HG03103 (cell line): Measurements from ENCODE around the gene MAP7.
"Not testable (repeated sequence)": the region's sequence is repeated elsewhere in the genome, so short reads cannot be mapped to it uniquely, and the experiment has no call there.

Experiments used
- ATAC-seq: cut with Tn5 transposase; IDR thresholded peaks from one replicate; pipeline ENCODE4 v1.9.1; 2021; ENCODE audit warnings: low read depth; ENCODE audit not compliant: unreplicated experiment

Gene MAP7

DNA sequence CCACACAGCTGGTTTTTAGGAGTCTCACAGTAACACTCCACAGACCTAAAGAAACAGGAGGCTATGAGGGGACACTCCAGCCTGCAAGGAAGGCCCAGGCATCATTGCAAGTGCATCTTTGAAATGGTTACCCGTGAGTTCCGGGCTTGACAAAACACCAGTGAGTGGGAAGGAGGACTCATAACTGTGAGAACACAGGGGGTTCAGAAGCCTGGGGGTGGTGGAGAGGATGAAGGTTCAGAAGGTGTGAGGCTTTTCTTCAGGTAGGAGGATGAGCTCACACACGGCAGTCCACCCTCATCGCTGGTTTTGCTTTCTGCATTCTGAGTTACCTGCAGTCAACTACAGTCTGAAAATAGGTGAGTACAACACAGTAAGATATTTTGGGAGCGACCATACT lies 39.9 kb downstream of the MAP7 start:
- ATAC-seq, result no peak

- no peak for ATAC-seq
Measured at GRCh38 chr6:136508725-136509392, 41.4 kb downstream of the MAP7 start.

DNA sequence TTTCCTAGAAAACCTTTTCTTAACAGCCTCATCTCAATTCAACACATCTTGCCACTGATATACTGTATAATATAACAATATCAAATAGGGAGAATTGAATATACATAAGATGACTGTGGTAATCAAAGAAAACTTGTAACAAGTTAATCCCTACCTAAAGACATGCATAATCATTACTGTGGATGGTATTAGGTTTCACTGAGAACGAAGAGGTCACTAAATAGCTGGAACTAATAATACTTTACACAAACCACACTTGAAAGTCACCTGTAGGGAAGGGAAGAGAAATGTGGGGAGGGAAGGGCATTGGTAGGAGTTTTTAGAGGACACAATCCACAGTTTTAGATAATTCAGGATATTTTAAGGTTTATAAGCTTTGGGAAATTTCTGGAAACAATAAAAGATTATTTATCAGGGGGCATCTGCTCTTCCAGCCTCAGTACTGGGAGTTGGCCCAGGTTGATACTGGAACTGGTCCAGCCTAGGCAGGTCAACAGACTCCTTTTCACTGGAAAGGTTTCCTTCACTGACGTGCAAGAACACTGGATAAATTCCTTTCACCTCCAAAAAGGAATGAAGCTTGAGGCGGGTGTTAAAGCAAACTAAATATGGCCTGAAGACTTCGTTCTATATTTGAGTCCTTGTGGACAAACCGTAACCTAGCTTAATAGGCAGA lies 44.0 kb downstream of the MAP7 start:
- ATAC-seq, result no peak

GRCh38 chr6:136503303-136504029 lies 46.8 kb downstream of the MAP7 start:
- no peak for ATAC-seq

DNA sequence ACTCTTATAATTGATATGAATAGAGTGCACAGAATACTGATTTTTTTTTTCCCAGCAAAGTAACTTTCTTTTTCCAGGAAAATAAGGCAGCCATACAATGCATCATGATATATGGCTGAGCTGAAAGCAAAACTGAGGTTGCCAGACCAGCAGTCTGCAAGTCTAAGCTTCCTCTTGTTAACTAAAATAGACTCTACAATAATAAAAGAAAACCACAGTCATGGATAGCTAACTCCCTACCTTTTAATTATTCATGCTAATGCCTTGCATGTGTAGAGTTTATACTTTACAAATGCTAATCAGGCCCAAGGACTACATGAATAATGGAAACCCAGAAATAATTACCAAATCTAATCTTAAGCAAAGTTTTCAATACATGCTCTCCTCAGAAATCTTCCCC lies 47.4 kb downstream of the MAP7 start:
- no peak for ATAC-seq

GRCh38 chr6:136501514-136501913 lies 48.7 kb downstream of the MAP7 start:
- ATAC-seq, result no peak

DNA sequence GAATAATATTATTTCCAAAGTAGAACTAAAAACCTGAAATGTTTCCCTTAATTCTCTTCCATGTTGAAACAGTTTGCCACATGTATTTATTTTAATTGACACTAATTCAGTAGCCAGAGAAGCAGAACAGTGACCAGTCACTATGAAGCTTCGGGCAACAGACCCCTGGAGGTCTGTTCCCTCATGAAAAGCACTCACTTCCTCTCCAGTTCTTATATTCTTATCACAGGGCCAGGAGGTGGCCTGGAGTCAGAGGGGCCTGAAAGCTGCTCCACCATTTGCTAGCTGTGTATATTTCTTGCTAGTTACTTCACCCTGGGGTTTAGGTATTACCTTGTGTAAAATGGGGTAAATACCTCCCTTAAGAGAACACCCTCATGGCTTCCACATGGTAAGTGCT lies 49.1 kb downstream of the MAP7 start:
- no peak for ATAC-seq

DNA sequence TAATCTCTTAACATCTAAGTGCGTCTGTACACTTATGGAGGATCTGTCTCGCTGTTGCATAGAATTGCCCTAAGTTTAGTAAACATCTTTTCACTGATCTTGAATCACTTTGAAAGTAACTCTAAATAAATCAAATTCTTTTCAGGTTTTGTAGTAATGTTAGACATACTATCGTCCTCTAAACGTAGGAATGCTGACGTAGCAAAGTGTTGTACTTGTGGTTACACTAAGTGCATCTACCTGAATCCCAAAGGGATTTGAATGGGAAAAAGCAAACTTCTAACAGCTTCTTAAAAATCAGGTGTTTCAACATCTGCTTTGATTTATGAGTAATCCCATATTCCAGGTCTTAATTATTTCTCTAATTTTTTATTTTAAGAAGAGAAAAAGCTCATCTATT lies 49.8 kb downstream of the MAP7 start:
- no peak for ATAC-seq

- ATAC-seq, result no peak
Measured at GRCh38 chr6:136499370-136499769, 50.9 kb downstream of the MAP7 start.

- not testable (repeated sequence) for ATAC-seq
Measured at GRCh38 chr6:136496449-136496848, 53.8 kb downstream of the MAP7 start.

GRCh38 chr6:136494710-136495109 lies 55.5 kb downstream of the MAP7 start:
- ATAC-seq, result no peak

DNA sequence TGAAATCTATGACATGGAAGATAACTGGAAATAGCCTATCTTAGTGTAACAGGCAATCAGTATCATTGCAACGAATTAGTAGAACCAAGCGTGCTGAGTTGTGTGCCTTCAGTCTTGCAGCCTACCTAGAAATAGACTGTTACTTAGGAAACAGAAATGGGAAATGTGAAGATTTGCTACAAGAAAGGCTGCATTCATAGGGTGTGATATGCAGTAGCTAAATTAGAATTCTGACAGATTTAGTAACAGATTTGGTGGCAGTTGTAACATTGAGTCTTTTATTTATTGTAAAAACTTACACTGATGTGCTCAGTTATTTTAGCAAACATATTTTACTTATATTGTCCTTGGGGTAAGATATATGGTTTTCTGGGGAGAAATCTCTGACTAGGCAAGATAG lies 56.2 kb downstream of the MAP7 start:
- ATAC-seq, result no peak

GRCh38 chr6:136492409-136492808 lies 57.8 kb downstream of the MAP7 start:
- ATAC-seq, result no peak

DNA sequence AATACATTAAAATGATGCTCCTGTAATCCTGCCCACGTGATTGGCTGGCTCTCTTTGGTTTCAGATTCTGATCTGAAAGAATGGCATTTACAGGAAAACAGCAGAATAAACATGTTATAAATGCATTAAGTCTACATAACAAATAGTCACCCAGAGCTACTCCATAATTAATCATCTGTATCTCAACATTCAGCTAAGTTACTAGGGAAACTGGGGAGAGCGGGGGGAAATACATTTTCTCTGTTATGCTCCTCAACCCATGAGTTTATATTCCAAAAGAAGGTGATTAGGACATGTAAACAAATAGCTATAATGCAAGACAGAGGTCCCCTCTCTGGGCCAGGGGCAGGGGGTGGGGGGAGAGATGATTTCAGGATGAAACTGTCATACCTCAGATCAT lies 58.5 kb downstream of the MAP7 start:
- ATAC-seq, result no peak

DNA sequence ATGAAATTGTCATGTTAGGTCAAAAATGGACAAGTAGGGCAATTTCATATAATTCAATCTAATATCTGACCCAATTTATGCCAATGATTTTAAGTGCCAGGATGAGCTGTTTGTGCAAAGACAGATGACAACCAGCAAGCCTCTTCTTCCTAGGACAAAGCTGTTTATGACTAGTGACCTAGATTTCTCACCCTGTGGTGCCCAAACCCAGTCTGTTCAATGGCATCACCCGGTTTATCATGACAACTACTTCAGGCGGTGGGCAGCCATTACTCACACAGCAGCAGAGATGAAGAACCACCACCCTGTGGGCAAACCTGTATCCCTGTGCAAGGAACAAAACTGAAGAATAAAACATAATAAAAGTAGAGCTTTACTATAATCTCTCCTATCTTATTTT lies 59.0 kb downstream of the MAP7 start:
- no peak for ATAC-seq

DNA sequence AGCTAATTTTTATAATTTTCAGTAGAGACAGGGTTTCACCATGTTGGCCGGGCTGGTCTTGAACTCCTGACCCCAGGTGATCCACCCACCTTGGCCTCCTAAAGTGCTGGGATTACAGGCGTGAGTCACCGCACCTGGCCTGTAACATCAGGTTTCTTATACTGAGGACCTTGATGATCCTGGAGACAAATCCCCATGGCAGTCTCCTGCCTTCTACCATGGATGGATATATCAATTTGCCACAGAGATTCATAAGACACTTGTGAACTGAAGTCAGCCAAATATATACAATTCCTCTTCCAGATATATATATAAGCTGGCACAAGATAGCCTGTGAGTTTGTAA lies 60.6 kb downstream of the MAP7 start:
- ATAC-seq, result not testable (repeated sequence)

DNA sequence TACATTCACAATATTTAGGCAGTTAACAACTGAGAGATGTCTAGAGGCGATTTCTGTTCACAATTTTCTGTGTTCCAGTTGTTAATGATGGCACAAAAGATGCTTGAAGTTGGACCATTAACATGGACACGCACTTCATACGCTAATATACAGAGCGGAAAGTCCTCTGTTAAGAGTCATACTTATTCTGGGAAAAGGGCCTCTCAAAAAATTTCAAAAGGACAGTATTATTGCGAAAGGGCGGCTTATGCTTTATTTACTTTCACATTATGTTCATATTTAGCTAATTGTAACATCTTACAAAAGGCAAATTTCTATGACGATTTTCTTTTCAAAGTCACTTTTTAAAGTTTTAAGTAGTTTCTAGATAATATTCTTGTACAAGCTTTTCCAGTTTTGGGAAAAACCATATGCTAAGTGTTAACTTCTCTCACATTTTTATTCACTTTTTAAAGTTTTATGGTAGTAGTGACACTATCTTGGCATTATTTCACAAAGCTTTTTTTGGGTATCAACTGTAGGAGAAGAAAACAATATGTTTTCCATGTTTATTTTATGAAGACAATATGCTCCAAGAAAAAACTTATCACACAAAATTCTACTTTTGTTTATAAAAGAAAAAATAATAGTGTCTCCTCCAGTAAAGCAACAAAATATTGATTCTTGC lies 62.3 kb downstream of the MAP7 start:
- no peak for ATAC-seq

GRCh38 chr6:136486357-136486756 lies 63.9 kb downstream of the MAP7 start:
- no peak for ATAC-seq

DNA sequence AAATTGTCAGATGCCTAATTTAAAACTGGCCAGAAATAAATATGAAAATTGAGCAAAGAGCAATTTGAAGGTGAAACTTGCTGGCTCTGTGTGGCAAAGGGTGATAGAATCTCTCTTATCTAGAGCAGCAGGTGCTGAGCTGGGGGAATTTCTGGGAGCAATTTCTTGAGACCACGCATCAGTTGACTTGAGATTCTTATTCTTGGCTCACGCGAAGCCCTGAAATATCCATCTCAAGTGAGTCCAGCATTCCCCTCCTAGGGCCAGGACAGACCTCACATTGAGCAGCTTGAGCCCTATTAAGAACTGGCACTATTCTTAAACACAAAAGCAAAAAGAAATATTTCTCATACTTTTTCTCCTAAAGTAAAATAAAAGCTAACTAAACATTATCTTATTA lies 66.3 kb downstream of the MAP7 start:
- ATAC-seq, result no peak

DNA sequence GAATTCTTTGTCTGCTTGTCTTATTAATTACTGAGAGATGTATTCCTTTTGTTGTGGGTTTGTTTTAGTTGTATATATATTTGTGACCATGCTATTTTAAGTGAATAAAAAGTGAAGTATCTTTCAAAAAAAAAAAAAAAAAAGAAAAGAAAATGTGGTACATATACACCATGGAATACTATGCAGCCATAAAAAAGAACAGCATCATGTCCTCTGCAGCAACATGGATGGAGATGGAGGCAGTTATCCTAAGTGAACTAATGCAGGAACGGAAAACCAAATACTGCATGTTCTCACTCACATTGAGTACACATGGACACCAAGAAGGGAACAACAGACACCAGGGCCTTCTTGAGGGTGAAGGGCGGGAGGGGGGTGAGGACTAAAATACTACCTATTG lies 67.2 kb downstream of the MAP7 start:
- not testable (repeated sequence) for ATAC-seq

DNA sequence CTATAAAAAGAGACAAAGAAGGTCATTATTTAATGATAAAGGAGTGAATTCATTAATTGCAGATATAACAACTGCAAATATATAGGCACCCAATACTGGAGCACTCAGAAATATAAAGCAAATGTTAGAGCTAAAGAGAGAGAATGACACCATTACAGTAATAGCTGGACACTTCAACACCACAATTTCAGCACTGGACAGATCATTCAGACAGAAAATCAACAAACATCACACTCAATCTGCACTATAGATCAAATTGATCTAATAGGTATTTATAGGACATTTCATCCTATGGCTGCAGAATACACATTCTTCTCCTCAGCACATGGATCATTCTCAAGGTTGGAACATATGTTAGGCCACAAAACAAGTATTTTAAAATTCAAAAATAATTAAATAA lies 72.7 kb downstream of the MAP7 start:
- ATAC-seq, result no peak
